ENCODE data around the gene KIF3C.
"Not testable (repeated sequence)": the region's sequence is repeated elsewhere in the genome, so short reads cannot be mapped to it uniquely, and the experiment has no call there.

Gene KIF3C

GRCh38 chr2:25982273-25982967, at the start of gene KIF3C:
KIF3C (minus strand) TSS chr2:25982497; CDS start chr2:25981917, 580 bp downstream.
- peak; percentile 93 for DNase-seq

- DNase-seq: not testable (repeated sequence)
Observed at GRCh38 chr2:26028083-26028482, 45.8 kb upstream of the KIF3C start.

- DNase-seq: no peak
Observed at GRCh38 chr2:26025509-26025908, 43.2 kb upstream of the KIF3C start.

GRCh38 chr2:26024260-26024659, 42.0 kb upstream of the KIF3C start:
- no peak for DNase-seq

GRCh38 chr2:26020231-26020640, 37.9 kb upstream of the KIF3C start:
- no peak for DNase-seq

GRCh38 chr2:26018184-26019055, 36.1 kb upstream of the KIF3C start:
- no peak for DNase-seq

GRCh38 chr2:26017464-26018183, 35.3 kb upstream of the KIF3C start:
- DNase-seq: no peak

GRCh38 chr2:26016706-26017045, 34.4 kb upstream of the KIF3C start:
- DNase-seq: not testable (repeated sequence)

GRCh38 chr2:26016012-26016705, 33.9 kb upstream of the KIF3C start:
- DNase-seq: no peak

GRCh38 chr2:26013668-26014067, 31.4 kb upstream of the KIF3C start:
- no peak for DNase-seq

- peak; percentile 61 for DNase-seq
Observed at GRCh38 chr2:26011990-26012856, 29.9 kb upstream of the KIF3C start.

GRCh38 chr2:26011609-26011989, 29.3 kb upstream of the KIF3C start:
- no peak for DNase-seq

- DNase-seq: no peak
Observed at GRCh38 chr2:26010943-26011342, 28.6 kb upstream of the KIF3C start.

GRCh38 chr2:26009567-26009963, 27.3 kb upstream of the KIF3C start:
- DNase-seq: no peak

- DNase-seq: no peak
Observed at GRCh38 chr2:26008851-26009566, 26.7 kb upstream of the KIF3C start.

- DNase-seq: no peak
Observed at GRCh38 chr2:26008095-26008494, 25.8 kb upstream of the KIF3C start.

- DNase-seq: no peak
Observed at GRCh38 chr2:26002632-26003310, 20.5 kb upstream of the KIF3C start.

- no peak for DNase-seq
Observed at GRCh38 chr2:26001743-26002351, 19.6 kb upstream of the KIF3C start.

GRCh38 chr2:26000561-26001082, 18.3 kb upstream of the KIF3C start:
- DNase-seq: no peak

GRCh38 chr2:25999406-25999805, 17.1 kb upstream of the KIF3C start:
- not testable (repeated sequence) for DNase-seq

Data from eye (tissue), 1 donor.